GM12878 (cell line): ENCODE measurements around the gene CCDC88C. TPM values are rescaled to one million over a fixed set of nuclear protein-coding genes. Genes with fewer than 3 reads are reported as not detected.

Source experiments
- ATAC-seq: fragments of 200-7000 bp; cut with Tn5 transposase; 3 replicates; pipeline ENCODE4 v1.9.1; 2020; ENCODE audit warnings: mild to moderate bottlenecking, moderate library complexity
- BruUV-seq: library from RNA; stranded (reverse); fragments of 400-500 nt; replicated peaks from 2 replicates; lab custom pipeline; 2021; lab: Mats Ljungman, UMichigan
- CTCF ChIA-PET: fragments of 300-600 bp; sonication (Branson Sonifier 250); formaldehyde crosslinking; extraction: SDS; loops from one replicate; lab custom pipeline; 2021; ENCODE audit warnings: inconsistent platforms; lab: Yijun Ruan, JAX
- POLR2A ChIA-PET: fragments of 350-600 bp; formaldehyde crosslinking; extraction: SDS; loops from one replicate; lab custom pipeline; 2021; ENCODE audit warnings: inconsistent platforms; lab: Charles Lee
- RAD21 ChIA-PET: fragments of 300-600 bp; sonication (Branson Sonifier 250); formaldehyde crosslinking; loops from one replicate; lab custom pipeline; 2023; ENCODE audit warnings: antibody characterized with exemption; ENCODE audit not compliant: unreplicated experiment; lab: Charles Lee
- SMC1A ChIA-PET: fragments of 300-600 bp; sonication (Branson Sonifier 250); formaldehyde crosslinking; loops from one replicate; lab custom pipeline; 2023; ENCODE audit not compliant: unreplicated experiment, uncharacterized antibody; lab: Charles Lee
- DNase-seq: peaks from one replicate; pipeline ENCODE4 v3.0.0-alpha.2; 2011; ENCODE audit warnings: low read depth, low spot score
- FAIRE-seq: peaks from 3 replicates; lab custom pipeline; 2011; peaks lifted over from hg19 to GRCh38; lab: Jason Lieb, UNC
- H2AFZ ChIP-seq: 2 replicates; pipeline ENCODE4 v1.6.0; 2011; ENCODE audit warnings: low read depth, low read length, control low read depth; ENCODE audit not compliant: control insufficient read depth
- H3K27ac ChIP-seq: 2 replicates; pipeline ENCODE4 v1.5.1; 2011; ENCODE audit warnings: control low read depth; ENCODE audit not compliant: control insufficient read depth, insufficient read depth
- H3K27me3 ChIP-seq, 2 experiments: replicated peaks in 1 of 2; 2 replicates each; pipeline versions ENCODE4 v1.6.0 to v1.6.1; 2011; ENCODE audit warnings: low read length in 1 of 2; ENCODE audit not compliant: control insufficient read depth in 2 of 2, insufficient read depth in 2 of 2
- H3K36me3 ChIP-seq, 2 experiments: 2 replicates each; pipeline ENCODE4 v1.5.1; 2011; ENCODE audit warnings: low read length in 1 of 2; ENCODE audit not compliant: control insufficient read depth in 2 of 2, insufficient read depth in 2 of 2
- H3K4me1 ChIP-seq: 2 replicates; pipeline ENCODE4 v1.6.1; 2011; ENCODE audit warnings: mild to moderate bottlenecking, low read length, moderate library complexity, mixed read lengths; ENCODE audit not compliant: control insufficient read depth, insufficient read depth
- H3K4me2 ChIP-seq: 2 replicates; pipeline ENCODE4 v1.6.0; 2011; ENCODE audit warnings: control low read depth; ENCODE audit not compliant: control insufficient read depth, insufficient read depth
- H3K4me3 ChIP-seq: fragments of 200-600 bp; sonication (generic); 2 replicates; pipeline ENCODE4 v1.5.1; 2016
- H3K79me2 ChIP-seq: 2 replicates; pipeline ENCODE4 v1.6.0; 2011; ENCODE audit warnings: low read length; ENCODE audit not compliant: control insufficient read depth, insufficient read depth
- H3K9ac ChIP-seq: 2 replicates; pipeline ENCODE4 v1.8.0; 2011; ENCODE audit warnings: low read length, control low read depth, mixed read lengths; ENCODE audit not compliant: control insufficient read depth, insufficient read depth
- H3K9me3 ChIP-seq: replicated peaks from 3 replicates; pipeline ENCODE4 v1.5.1; 2011; ENCODE audit warnings: mild to moderate bottlenecking, low read length; ENCODE audit not compliant: control insufficient read depth, insufficient read depth
- H4K20me1 ChIP-seq: 2 replicates; pipeline ENCODE4 v1.6.0; 2011; ENCODE audit not compliant: control insufficient read depth, insufficient read depth
- CEBPB ChIP-seq, 2 experiments: fragments of 150-350 bp in 1 of 2; IDR thresholded peaks; 2 replicates each; pipeline ENCODE4 v1.6.1; 2012 to 2014; ENCODE audit warnings: low read depth in 2 of 2, low read length in 2 of 2, borderline replicate concordance in 1 of 2, inconsistent platforms in 1 of 2
- GABPA ChIP-seq: IDR thresholded peaks from 2 replicates; pipeline ENCODE4 v1.6.1; 2014; ENCODE audit warnings: antibody characterized with exemption, low read depth, mild to moderate bottlenecking, inconsistent platforms
- PKNOX1 ChIP-seq: fragments of 450-650 bp; IDR thresholded peaks from 2 replicates; pipeline ENCODE4 v1.6.1; 2016; ENCODE audit warnings: mild to moderate bottlenecking
- RUNX3 ChIP-seq: IDR thresholded peaks from 2 replicates; pipeline ENCODE4 v1.6.1; 2012; ENCODE audit warnings: low read length, inconsistent platforms
- STAT1 ChIP-seq: fragments of 450-650 bp; conservative IDR thresholded peaks from 2 replicates; pipeline ENCODE4 v1.6.1; 2014; ENCODE audit warnings: antibody characterized with exemption, mild to moderate bottlenecking
- WGBS: methylation state at CpG from one replicate; pipeline ENCODE4 v1.1.6; 2016; ENCODE audit warnings: low lambda C conversion rate; ENCODE audit not compliant: insufficient replicate concordance, insufficient coverage; ENCODE audit errors: missing lambda C conversion rate; 5-methylcytosine and 5-hydroxymethylcytosine counted together
- in situ Hi-C: fragments of 300-500 bp; cut with MboI; formaldehyde crosslinking; loops from 9 replicates; pipeline ENCODE4 v1.14.3; 2018; ENCODE audit warnings: mixed read lengths
- intact Hi-C: fragments of 100-400 bp; cut with micrococcal nuclease; formaldehyde crosslinking; loops from one replicate; pipeline ENCODE4 v1.14.2; 2022; ENCODE audit not compliant: unreplicated experiment
- polyA plus RNA-seq, 11 experiments: library from polyadenylated mRNA; depleted of rRNA in 4 of 11; unstranded in 6 of 11; stranded (reverse) in 5 of 11; fragments of >200 nt; fragmentation: Nextera tagmentation in 4 of 11; fragmentation: Illumina TruSeq in 1 of 11; extraction: Ambion mirVana in 4 of 11; extraction: Trizol in 1 of 11; gene quantifications; 1 replicate in 1 of 11; 2 replicates in 10 of 11; pipeline versions ENCODE4 v1.2.1 to v1.2.3, GENCODE V29; 2011 to 2016; ENCODE audit warnings: inconsistent platforms in 2 of 11, missing spikeins in 2 of 11, low read depth in 1 of 11
- total RNA-seq, 4 experiments: library from RNA; depleted of rRNA in 3 of 4; stranded (reverse); fragments of >200 nt in 3 of 4; fragmentation: Illumina TruSeq in 1 of 4; extraction: Trizol in 1 of 4; gene quantifications; 2 replicates each; pipeline versions ENCODE4 v1.2.1 to v1.2.3, GENCODE V29; 2013 to 2021
- TF ChIP-seq, protein P1 (sequence below): fragments of 450-650 bp; IDR thresholded peaks from 2 replicates; pipeline ENCODE4 v1.6.1; 2017; ENCODE audit warnings: antibody characterized with exemption, mild to moderate bottlenecking, moderate library complexity
- TF ChIP-seq, protein P2 (sequence below): IDR thresholded peaks from 2 replicates; pipeline ENCODE4 v1.6.1; 2011; ENCODE audit warnings: low read depth, low read length, improper control_type of control experiment, borderline replicate concordance
- TF ChIP-seq, protein P3 (sequence below): IDR thresholded peaks from 2 replicates; pipeline ENCODE4 v1.6.1; 2012; ENCODE audit warnings: low read length, inconsistent platforms

CCDC88C gene
- total and polyA plus RNA-seq, 10 of the 15 experiments (the other 5 are each of a cell fraction or from before 2014, with no cell fraction given): 4.0 to 79.6 (median 36.6) TPM

- CTCF ChIA-PET: interaction anchor here (1.6 to 2.3 kb wide), 2 partner anchors 11 to 14 kb away, joined by 5 to 7 read pairs; no protein-coding TSS in a partner anchor
- BruUV-seq: no TSS peak
- FAIRE-seq: no peak
Measured at GRCh38 chr14:91238085-91238484, 179.5 kb downstream of the CCDC88C start.

More at GRCh38 chr14:91238085-91238484, 179.5 kb downstream of the CCDC88C start:
- intact Hi-C loops (no loop called here), in situ Hi-C loops (no loop called here)
- no peak overlapping the region for H3K27ac ChIP-seq
- H4K20me1 ChIP-seq: no peaks in the 10 kb centered on the region
- no peak overlapping the region for H3K4me3 ChIP-seq
- H3K9ac ChIP-seq: no peak overlapping the region
- no peak for TF ChIP-seq STAT1
- TF ChIP-seq CEBPB (IDR thresholded peaks at IDR 0.05; ENCODE audit: borderline replicate concordance in 1 of 2, low read depth in 2 of 2, low read length in 2 of 2): no peak
- TF ChIP-seq RUNX3: no peak
- no peak for TF ChIP-seq PKNOX1
- TF ChIP-seq, protein P1, sequence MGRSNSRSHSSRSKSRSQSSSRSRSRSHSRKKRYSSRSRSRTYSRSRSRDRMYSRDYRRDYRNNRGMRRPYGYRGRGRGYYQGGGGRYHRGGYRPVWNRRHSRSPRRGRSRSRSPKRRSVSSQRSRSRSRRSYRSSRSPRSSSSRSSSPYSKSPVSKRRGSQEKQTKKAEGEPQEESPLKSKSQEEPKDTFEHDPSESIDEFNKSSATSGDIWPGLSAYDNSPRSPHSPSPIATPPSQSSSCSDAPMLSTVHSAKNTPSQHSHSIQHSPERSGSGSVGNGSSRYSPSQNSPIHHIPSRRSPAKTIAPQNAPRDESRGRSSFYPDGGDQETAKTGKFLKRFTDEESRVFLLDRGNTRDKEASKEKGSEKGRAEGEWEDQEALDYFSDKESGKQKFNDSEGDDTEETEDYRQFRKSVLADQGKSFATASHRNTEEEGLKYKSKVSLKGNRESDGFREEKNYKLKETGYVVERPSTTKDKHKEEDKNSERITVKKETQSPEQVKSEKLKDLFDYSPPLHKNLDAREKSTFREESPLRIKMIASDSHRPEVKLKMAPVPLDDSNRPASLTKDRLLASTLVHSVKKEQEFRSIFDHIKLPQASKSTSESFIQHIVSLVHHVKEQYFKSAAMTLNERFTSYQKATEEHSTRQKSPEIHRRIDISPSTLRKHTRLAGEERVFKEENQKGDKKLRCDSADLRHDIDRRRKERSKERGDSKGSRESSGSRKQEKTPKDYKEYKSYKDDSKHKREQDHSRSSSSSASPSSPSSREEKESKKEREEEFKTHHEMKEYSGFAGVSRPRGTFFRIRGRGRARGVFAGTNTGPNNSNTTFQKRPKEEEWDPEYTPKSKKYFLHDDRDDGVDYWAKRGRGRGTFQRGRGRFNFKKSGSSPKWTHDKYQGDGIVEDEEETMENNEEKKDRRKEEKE: no peak
- TF ChIP-seq GABPA: no peak
- TF ChIP-seq, protein P2, sequence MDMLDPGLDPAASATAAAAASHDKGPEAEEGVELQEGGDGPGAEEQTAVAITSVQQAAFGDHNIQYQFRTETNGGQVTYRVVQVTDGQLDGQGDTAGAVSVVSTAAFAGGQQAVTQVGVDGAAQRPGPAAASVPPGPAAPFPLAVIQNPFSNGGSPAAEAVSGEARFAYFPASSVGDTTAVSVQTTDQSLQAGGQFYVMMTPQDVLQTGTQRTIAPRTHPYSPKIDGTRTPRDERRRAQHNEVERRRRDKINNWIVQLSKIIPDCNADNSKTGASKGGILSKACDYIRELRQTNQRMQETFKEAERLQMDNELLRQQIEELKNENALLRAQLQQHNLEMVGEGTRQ: no peak
- TF ChIP-seq, protein P3, sequence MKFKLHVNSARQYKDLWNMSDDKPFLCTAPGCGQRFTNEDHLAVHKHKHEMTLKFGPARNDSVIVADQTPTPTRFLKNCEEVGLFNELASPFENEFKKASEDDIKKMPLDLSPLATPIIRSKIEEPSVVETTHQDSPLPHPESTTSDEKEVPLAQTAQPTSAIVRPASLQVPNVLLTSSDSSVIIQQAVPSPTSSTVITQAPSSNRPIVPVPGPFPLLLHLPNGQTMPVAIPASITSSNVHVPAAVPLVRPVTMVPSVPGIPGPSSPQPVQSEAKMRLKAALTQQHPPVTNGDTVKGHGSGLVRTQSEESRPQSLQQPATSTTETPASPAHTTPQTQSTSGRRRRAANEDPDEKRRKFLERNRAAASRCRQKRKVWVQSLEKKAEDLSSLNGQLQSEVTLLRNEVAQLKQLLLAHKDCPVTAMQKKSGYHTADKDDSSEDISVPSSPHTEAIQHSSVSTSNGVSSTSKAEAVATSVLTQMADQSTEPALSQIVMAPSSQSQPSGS: no peak
- ChIA-PET RAD21 (interaction anchor here (1.9 kb wide), 1 partner anchor 10 kb away, joined by 16 read pairs; no protein-coding TSS in a partner anchor), SMC1A (interaction anchor here (1.0 to 9.8 kb wide), 4 partner anchors 10 to 113 kb away, joined by 3 to 142 read pairs (median 16); no protein-coding TSS in a partner anchor), POLR2A (interaction anchor here (2.1 kb wide), 1 partner anchor 10 kb away, joined by 12 read pairs; no protein-coding TSS in a partner anchor)
- H3K36me3 ChIP-seq: peaks cover 0 to 8% of the 10 kb centered on the region in 2 experiments; a peak in 2 of 4 replicates
- no peaks in the 10 kb centered on the region; the same call in 2 of the 3 replicates for H3K9me3 ChIP-seq
- peaks cover 15% of the 10 kb centered on the region for H3K79me2 ChIP-seq
- no peak overlapping the region for H2AFZ ChIP-seq
- no peaks in the 10 kb centered on the region for H3K27me3 ChIP-seq
- H3K4me2 ChIP-seq: no peak overlapping the region
- ATAC-seq (no peak), DNase-seq (no peak)
- WGBS: 69% methylated on average over 4 of the region's 4 CpGs
- H3K4me1 ChIP-seq: peaks cover 21% of the 10 kb centered on the region
